HG02571 (cell line): ENCODE results near the gene ADAM17.
"Not testable (repeated sequence)": the region's sequence is repeated elsewhere in the genome, so short reads cannot be mapped to it uniquely, and the experiment has no call there.

ENCODE experiments used
- ATAC-seq: cut with Tn5 transposase; IDR thresholded peaks from one replicate; pipeline ENCODE4 v1.9.1; 2021; ENCODE audit warnings: mild to moderate bottlenecking, moderate library complexity; ENCODE audit not compliant: unreplicated experiment

ADAM17 gene

DNA sequence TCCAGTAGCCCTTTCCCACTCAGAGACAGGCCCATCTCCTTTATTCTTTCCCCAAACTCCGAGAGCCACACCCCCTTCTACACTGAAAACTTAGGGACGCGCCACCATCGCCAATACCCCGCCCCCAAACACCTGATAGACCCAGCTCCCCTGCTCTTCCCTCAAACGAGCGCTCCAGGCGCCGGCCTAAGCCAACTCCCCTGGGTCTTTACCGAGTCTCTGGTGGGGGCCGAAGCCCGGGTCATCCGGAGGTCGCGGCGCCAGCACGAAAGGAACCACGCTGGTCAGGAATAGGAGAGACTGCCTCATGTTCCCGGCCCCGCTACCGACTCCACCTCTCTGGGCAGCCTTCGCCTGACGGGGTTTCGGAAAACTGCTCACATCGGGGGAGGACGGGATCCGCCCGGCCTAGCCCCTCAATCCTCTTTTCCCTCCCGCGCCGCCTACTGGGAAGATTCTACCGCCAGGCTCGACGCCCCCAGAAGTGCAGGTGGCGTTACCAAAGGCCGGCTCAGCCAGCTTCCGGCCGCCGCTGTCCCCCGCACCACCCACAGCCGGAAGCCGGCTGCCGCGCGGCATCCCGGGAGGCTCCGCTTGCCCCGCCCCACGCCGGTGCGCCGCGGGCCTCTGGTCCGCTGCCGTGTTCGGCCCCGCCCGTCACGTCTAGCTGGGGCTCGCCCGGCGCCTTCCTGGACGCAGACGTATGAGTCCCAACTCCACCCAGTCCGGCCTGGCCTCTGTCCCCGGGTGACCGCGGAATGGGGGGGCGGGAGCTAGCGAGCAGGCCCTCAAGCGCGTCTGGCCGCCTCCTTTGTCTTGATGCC is at the start of gene ADAM17:
ADAM17 (minus strand) TSS at position 534 of the 824 bp plus-strand sequence; CDS start at position 309, 225 bp downstream.
- ATAC-seq, result peak; percentile 90

DNA sequence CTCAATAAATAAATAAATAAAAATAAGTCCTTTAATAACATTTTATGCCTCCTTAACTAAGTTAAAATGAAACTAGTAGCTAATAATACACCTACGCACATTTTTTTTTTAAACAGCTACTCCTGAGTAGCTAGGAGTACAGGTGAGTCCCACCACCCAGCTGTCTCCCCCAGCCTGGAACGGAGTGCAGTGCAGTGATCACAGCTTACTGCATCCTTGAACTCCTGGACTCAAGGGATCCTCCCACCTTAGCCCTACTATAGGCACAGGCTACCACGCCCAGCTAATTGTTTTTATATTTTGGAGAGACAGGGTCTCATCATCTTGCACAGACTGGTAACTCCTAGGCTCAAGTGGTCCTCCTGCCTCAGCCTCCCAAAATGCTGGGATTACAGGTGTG is 46.8 kb upstream of the ADAM17 start:
- no peak for ATAC-seq

DNA sequence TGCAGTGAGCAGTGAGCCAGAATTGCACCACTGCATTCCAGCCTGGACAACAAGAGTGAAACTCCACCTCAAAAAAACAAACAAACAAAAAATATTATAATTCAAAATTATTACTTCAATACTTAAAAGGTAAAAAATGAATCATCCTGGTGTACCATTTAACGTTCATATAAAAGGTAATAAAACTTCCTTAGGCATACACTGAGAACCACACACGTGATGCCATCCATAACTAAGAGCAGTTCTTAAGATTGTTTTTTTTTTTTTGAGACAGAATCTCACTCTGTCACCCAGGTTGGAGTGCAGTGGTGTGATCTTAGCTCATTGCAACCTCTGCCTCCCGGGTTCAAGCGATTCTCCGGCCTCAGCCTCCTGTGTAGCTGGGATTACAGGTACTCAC is 45.8 kb upstream of the ADAM17 start:
- no peak for ATAC-seq

DNA sequence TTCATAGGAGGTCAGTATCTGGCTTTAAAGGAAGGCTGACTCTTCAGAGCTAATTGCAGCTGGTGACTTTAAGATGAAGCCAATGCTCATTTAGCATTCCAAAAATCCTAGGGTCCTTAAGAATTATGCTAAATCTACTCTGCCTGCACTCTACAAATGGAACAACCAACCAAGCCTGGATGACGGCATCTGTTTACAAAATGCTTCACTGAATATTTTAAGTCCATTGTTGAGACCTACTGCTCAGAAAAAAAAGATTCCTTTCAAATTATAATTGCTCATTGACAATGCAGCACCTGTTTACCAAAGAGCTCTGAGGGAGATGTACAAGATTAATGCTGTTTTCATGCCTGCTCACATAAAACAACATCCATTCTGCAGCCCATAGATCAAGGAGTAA is 43.8 kb upstream of the ADAM17 start:
- no peak for ATAC-seq

DNA sequence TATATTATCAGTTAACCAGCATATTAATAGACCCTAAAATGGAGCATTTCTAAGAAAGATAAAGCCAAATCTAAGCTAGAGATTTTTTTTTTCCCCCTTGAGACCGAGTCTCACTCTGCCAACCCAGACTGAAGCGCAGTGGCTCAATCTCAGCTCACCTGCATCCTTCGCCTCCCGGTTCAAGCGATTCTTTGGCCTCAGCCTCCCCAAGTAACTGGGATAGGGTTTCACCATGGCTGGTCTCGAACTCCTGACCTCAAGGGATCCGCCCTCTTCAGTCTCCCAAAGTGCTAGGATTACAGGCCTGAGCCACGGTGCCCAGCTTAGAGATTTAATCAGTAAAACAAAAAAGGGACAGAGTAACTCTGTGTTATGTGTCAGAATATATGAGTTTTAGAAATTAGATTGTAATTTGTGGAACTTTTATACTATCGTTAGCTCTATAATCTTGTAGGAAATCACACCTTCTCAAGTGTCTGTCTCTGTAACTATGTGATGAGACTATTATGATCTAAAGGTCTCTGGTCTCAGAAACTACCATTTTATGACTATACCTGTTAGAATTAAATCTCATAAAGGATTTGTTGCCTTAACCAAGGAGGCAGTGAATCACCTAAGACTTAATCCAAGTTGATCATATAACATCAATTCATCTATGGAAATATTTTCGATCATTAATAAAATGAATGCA is 41.1 kb upstream of the ADAM17 start:
- ATAC-seq, result no peak

DNA sequence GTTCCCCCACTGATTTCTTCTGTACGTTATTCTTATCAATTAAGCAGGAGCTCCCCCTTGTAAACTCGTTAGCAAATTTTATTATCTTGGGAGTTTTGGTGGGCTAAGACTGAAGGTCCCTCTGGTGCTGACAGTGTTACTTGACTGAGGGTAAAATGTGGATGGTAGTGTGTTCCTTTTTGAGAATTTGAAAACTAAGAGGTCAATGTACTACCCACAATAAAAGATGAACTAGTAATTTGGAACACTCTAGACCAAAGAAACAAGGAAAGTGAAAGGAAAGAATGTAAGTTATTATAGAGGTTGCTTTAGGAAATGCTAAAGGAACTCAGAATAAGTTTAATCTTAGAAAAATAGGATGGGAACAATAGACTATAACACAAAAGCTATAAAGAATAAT is 40.1 kb upstream of the ADAM17 start:
- no peak for ATAC-seq

DNA sequence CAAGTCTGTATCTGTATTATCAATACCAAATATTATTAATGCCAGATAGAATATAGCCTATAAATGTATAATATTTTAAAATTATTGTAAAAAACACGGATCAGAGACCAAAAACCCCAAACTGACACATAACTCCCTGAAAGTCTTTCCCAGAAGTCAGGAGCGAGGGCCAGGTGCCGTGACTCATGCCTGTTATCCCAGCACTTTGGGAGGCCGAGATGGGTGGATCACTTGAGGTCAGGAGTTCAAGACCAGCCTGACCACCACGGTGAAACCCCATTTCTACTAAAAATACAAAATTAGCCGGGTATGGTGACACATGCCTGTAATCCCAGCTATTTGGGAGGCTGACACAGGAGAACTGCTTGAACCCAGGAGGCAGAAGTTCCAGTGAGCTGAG is 39.6 kb upstream of the ADAM17 start:
- ATAC-seq, result not testable (repeated sequence)

DNA sequence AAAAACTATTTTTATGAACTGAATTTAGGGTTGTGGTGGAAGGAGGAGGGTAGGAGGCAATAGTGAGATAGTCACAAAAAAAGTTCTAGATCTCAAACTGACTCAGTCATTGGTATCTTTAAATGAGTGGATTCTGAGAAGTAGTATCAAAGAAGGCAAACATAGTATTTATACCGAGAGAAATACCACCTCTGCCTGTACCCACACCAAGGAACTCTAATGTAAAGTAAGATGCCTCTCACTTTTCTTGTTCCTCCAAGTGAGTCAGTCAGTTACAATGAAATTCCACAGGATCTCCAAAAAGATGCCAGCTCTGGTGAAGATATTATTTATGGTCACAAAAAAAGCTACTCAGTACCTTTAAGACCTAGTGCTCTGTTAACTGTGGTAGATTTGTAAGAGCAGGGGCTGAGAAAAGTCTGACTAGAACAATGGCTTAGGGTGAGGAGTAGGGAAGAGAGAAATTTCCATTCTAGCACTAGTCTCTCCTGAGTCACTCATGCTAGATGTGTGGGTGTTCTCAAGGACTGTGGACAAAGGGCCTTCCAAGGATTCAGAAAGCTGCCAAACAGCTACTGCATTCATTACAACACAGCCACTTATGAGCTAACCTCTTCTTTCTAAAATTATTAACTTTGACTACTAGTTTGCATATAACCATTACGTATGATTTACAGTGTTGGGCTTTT is 38.9 kb upstream of the ADAM17 start:
- no peak for ATAC-seq

DNA sequence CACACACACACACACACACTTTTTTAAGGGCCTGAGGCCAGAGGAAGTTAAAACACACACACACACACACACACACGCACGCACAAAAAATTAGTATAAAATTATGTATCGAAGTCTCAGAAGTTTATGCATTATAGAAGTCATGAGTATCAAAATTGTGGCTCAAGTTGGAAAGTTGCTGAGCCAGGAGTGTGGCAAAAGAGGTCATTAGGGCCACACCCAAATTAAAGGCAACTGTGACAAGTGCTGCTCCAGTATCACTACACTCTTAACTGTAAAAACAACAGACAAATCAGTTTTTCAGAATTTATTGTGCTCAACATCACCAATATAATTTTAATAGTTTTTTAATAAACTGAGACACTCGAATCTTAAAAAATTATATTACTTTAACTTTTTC is 38.3 kb upstream of the ADAM17 start:
- ATAC-seq, result no peak

DNA sequence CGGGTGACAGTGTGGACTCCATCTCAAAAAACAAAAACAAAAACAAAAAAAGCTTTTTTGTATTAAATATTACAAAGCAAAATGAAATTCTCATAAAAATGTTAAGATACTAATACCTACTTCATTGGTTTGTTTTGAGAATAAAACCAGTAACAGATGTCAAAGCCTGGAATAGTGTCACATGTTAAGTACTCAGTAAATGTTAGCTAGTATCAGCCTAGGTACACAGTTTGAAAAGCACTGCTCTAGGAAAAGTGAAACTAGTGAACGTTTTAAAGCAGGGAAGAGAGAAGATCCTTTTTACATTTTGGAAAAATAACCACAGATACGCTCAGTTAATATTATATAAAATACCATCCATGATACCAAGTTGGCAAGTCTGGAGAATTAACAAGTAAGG is 37.1 kb upstream of the ADAM17 start:
- no peak for ATAC-seq

DNA sequence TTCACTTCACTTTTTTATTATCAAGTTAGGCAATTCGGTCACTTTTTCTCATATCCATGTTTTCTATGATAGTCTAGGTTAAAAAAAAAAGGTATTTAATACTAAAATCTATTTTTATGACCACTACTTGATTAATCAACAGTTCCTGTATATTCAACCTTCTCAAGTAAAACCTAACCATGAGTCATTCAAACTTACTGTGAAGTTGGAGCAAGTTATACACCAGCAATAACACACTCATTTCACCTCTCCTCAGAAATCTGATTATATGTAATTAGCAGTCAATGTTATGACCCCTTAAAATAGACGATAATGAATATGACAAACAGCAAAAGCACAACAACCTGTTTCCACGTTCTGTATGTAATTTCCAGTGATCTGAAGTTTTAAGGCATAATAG is 35.0 kb upstream of the ADAM17 start:
- no peak for ATAC-seq

DNA sequence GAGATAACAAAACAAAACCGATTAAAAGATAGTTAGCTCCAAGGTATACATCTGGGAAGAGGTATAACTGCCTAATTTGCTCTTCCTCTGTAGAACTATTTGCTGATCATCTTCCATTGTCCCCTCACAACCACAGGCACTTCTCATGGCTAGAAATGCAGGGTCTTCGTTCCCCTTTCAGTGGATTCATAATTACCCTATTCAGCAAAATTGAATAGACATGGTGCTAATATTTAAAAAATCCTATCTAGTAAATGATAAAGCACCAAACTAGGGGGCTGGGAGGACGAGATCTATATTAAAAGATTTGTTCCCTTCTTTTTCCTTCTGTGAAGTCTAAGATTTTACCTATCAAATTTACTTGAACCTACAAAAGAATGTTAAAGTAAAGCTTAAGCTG is 30.8 kb upstream of the ADAM17 start:
- no peak for ATAC-seq

DNA sequence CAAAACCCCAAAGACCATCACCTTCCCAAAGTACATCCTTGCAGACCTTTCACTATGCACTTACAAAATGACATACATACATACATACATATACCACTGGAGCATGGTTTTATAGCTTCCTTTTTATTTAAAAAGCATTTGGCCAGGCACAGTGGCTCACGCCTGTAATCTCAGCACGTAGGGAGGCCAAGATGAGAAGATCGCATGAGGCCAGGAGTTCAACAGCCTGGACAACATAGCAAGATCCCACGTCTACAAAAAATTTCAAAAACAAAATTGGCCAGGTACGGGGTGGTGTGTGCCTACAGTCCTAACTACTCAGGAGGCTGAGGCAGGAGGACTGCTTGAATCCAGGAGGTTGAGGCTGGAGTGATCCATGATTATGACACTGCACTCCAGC is 29.9 kb upstream of the ADAM17 start:
- ATAC-seq, result no peak

DNA sequence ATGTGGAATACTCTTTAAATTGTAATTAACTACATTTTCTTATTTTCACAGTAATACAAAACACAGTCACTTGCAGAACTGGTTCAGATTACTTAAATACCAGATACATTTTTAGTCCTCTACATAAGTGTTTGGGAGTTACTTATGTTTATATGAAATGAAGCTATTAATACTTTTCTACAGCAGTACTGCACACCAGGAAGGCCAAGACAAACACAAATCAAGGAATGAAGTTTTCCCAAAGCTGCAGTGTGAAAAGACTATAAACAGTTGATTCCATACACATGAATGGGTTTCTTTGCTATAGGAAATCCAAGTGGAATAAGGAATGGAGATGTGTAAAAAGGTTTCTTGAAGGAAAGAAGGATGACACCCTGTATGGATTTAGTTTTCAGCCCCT is 29.3 kb upstream of the ADAM17 start:
- not testable (repeated sequence) for ATAC-seq

DNA sequence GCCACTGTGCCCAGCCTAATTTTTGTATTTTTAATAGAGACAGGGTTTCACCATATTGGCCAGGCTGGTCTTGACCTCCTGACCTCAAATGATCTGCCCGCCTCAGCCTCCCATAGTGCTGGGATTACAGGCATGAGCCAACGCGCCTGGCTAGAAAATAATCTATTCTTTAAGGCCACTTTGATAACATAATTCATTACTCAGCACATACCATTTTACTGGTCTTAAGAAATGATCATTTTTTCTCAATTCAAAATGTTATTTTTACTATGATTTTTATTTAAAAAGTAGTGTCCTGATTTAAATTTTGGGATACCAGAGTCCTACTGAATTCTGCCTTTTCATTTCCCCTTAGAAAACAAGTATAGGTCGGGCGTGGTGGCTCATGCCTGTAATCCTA is 27.0 kb upstream of the ADAM17 start:
- no peak for ATAC-seq

DNA sequence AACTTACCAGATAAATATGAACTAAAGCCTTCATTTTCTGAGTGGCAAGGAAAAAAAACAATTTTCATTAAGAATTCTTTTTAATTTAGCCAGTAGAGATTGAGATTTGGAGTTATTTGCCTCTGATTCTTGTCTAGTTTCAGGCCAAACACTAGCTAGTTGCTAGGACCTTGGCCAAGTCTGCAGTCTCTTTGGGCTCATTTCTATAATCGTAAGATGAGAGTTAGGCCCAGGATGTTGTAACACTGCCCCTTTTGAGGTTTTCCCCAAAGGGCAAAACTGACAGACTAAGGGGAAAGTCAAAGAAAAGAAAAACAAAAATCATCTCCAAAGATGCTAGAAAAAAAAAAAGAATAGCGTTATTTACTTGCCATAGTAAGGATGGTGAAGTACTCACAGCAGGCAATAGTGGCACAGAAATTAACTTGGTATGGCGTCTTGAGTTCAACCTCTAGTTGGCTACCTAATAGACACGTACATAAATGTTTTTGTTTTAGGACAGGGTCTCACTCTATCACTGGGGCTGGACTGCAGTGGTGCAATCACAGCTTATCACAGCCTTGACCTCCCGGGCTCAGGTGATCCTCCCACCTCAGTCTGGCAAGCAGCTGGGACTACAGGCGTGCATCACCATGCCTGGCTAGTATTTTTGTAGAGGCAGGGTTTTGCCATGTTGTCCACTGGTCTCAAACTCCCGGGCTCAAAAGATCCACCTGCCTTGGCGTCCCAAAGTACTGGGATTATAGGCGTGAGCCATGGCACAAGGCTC is 23.0 kb upstream of the ADAM17 start:
- ATAC-seq, result no peak

DNA sequence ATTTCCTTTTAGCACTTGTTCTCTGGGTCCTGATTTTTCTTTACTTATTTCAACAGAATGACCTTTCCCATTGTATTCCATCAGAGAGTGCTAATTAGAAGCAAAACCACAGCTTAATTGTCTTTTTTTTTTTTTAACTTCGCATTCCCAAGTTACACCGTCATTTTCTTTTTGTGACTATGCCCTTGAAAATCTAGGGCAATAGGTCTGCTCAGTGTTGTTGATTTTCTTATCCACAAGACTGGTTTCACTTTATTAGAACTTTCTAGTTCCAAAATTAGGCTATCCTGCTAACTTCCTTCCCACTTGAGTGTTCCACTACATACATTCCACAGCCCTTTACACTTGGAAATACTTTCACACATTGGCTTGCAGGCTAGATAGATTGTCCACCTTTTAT is 18.7 kb upstream of the ADAM17 start:
- ATAC-seq, result no peak

DNA sequence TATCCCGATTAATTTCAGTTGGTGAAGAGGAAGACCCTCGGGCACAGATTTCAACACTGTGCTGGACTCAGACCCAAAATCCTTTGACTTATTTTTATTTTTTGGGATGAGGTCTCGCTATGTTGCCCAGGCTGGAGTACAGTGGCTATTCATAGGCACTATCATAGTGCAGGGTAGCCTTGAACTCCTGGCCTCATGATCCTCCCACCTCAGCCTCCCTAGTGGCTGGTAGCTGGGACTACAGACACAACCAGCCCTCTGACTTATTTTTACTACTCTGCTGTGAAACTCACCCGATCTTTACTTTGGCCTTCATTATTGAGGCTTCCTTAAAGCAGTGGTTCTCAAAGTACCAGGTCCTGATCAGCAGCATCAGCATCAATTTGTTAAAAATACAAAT is 18.2 kb upstream of the ADAM17 start:
- ATAC-seq, result no peak

DNA sequence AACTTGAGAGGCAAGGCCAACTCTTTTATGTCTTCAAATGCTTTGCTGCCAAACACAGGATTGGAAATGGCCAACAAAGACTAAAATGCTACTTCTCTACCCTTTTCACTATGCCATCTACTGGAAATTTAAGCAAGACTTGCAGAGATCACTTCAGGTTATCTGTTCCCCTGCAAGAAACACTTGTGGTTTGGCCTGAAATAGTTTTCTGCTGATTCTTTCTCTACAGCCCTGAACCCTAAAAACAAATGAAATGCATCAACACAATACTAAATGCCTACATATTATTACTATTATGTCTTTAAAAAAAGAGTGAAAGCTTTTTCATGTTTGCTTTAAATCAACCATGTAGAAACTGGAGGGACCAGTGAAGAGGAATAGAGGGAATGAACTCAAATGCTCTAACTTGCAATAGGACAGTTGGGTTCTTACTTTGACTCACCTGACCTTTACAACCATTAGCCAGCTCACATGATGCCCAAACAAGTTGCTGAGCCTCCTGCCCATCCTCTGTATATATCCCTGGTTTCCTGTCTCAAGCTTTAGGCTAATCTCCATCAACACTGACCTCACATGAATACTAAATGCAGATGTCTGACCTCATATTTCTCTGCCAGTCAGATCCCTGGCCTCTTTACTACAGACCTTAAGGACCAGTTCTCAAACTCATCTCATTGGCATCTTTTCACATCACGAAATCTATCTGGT is 17.5 kb upstream of the ADAM17 start:
- no peak for ATAC-seq
